ENCODE measurements around the gene PAX8. TPM values are rescaled to one million over a fixed set of nuclear protein-coding genes. Genes with fewer than 3 reads are reported as not detected.
"Not testable (repeated sequence)": the region's sequence is repeated elsewhere in the genome, so short reads cannot be mapped to it uniquely, and the experiment has no call there.

PAX8 gene
- total and polyA plus RNA-seq, 2 experiments from 2014 or later: 5.8 to 13.1 TPM

- no peak for TF ChIP-seq EZH2phosphoT487 (IDR thresholded peaks at IDR 0.05; ENCODE audit: insufficient read depth, low read depth)
- Histone ChIP-seq H3K9ac (no peak overlapping the region), H3F3A (ENCODE audit: insufficient read depth) (peaks cover 12% of the 10 kb centered on the region; the same call in 1 of the 2 replicates), H3K27me3 (replicated peaks; ENCODE audit: insufficient read depth) (no peaks in the 10 kb centered on the region), H3K4me2 (ENCODE audit: unreplicated experiment) (no peak overlapping the region), H2AFZ (no peak overlapping the region), H3K4me3 (no peak overlapping the region), H3K79me2 (ENCODE audit: insufficient read depth) (no peaks in the 10 kb centered on the region), H3K9me3 (ENCODE audit: low read depth) (no peaks in the 10 kb centered on the region), H4K20me1 (ENCODE audit: insufficient read depth) (no peaks in the 10 kb centered on the region), H3K4me1 (ENCODE audit: insufficient read depth) (peaks cover 5% of the 10 kb centered on the region; the same call in 1 of the 2 replicates), H3K36me3 (ENCODE audit: low read depth) (no peaks in the 10 kb centered on the region), H3K9me2 (ENCODE audit: insufficient read depth) (no peaks in the 10 kb centered on the region), H3K27ac (no peak overlapping the region)
- in situ Hi-C loops (cut with MboI): no loop called here
- 79 to 82% methylated on average over 6 of the region's 6 CpGs for WGBS, 2 experiments (ENCODE audit: low coverage in 1 of 2, low lambda C conversion rate in 2 of 2, missing lambda C conversion rate in 2 of 2)
- DNase-seq: peak; percentile 60
Measured at GRCh38 chr2:113309655-113310387, 31.1 kb upstream of the PAX8 start.

- H3K4me2 ChIP-seq (ENCODE audit: unreplicated experiment); in situ Hi-C loops (cut with MboI); H3K36me3 ChIP-seq (ENCODE audit: low read depth); H3K9me2 ChIP-seq (ENCODE audit: insufficient read depth); H3K9me3 ChIP-seq (ENCODE audit: low read depth); H3K4me3 ChIP-seq; H3K27ac ChIP-seq; H3K79me2 ChIP-seq (ENCODE audit: insufficient read depth); H3K9ac ChIP-seq; H3K4me1 ChIP-seq (ENCODE audit: insufficient read depth); H4K20me1 ChIP-seq (ENCODE audit: insufficient read depth); H3K27me3 ChIP-seq (replicated peaks; ENCODE audit: insufficient read depth); H2AFZ ChIP-seq: not testable (repeated sequence)
- DNase-seq: peak; percentile 38
- H3F3A ChIP-seq (ENCODE audit: insufficient read depth): peaks cover 12% of the 10 kb centered on the region; the same call in 1 of the 2 replicates
Measured at GRCh38 chr2:113308784-113309183, 30.1 kb upstream of the PAX8 start.

- H3K9me2 ChIP-seq (ENCODE audit: insufficient read depth); H3K27ac ChIP-seq; DNase-seq; H3K4me1 ChIP-seq (ENCODE audit: insufficient read depth); H3K9me3 ChIP-seq (ENCODE audit: low read depth); H3K27me3 ChIP-seq (replicated peaks; ENCODE audit: insufficient read depth); H3K4me2 ChIP-seq (ENCODE audit: unreplicated experiment); H2AFZ ChIP-seq; H3K4me3 ChIP-seq; H3K79me2 ChIP-seq (ENCODE audit: insufficient read depth); H4K20me1 ChIP-seq (ENCODE audit: insufficient read depth); H3F3A ChIP-seq (ENCODE audit: insufficient read depth); H3K9ac ChIP-seq; in situ Hi-C loops (cut with MboI); H3K36me3 ChIP-seq (ENCODE audit: low read depth): not testable (repeated sequence)
- 68 to 79% methylated on average over 4 of the region's 4 CpGs for WGBS, 2 experiments (ENCODE audit: low coverage in 1 of 2, low lambda C conversion rate in 2 of 2, missing lambda C conversion rate in 2 of 2)
Measured at GRCh38 chr2:113306207-113306606, 27.5 kb upstream of the PAX8 start.

GRCh38 chr2:113305749-113306148 lies 27.0 kb upstream of the PAX8 start:
- H4K20me1 ChIP-seq (ENCODE audit: insufficient read depth); H3K4me1 ChIP-seq (ENCODE audit: insufficient read depth); H3K9ac ChIP-seq; H3K4me3 ChIP-seq; H3K27me3 ChIP-seq (replicated peaks; ENCODE audit: insufficient read depth); H3K79me2 ChIP-seq (ENCODE audit: insufficient read depth); H3K9me2 ChIP-seq (ENCODE audit: insufficient read depth); DNase-seq; H2AFZ ChIP-seq; H3K36me3 ChIP-seq (ENCODE audit: low read depth); H3K27ac ChIP-seq; H3K9me3 ChIP-seq (ENCODE audit: low read depth); H3F3A ChIP-seq (ENCODE audit: insufficient read depth); in situ Hi-C loops (cut with MboI); H3K4me2 ChIP-seq (ENCODE audit: unreplicated experiment): not testable (repeated sequence)
- 60 to 68% methylated on average over 13 to 15 of the region's 15 CpGs for WGBS, 2 experiments (ENCODE audit: low coverage in 1 of 2, low lambda C conversion rate in 2 of 2, missing lambda C conversion rate in 2 of 2)

GRCh38 chr2:113305146-113305545 lies 26.4 kb upstream of the PAX8 start:
- no peaks in the 10 kb centered on the region for H3K79me2 ChIP-seq (ENCODE audit: insufficient read depth)
- WGBS, 2 experiments (ENCODE audit: low coverage in 1 of 2, low lambda C conversion rate in 2 of 2, missing lambda C conversion rate in 2 of 2): 96 to 98% methylated on average over 6 of the region's 6 CpGs
- H3K9ac ChIP-seq: no peak overlapping the region
- TF ChIP-seq EZH2 (IDR thresholded peaks at IDR 0.05; ENCODE audit: insufficient read depth, poor library complexity, severe bottlenecking) (no peak), EZH2phosphoT487 (IDR thresholded peaks at IDR 0.05; ENCODE audit: insufficient read depth, low read depth) (no peak)
- no peaks in the 10 kb centered on the region for H3K4me1 ChIP-seq (ENCODE audit: insufficient read depth)
- no peak overlapping the region for H3K4me3 ChIP-seq
- H2AFZ ChIP-seq: no peak overlapping the region
- H3K9me3 ChIP-seq (ENCODE audit: low read depth): no peaks in the 10 kb centered on the region
- H3K27me3 ChIP-seq (replicated peaks; ENCODE audit: insufficient read depth): no peaks in the 10 kb centered on the region
- H3K27ac ChIP-seq: no peak overlapping the region
- H3K36me3 ChIP-seq (ENCODE audit: low read depth): no peaks in the 10 kb centered on the region
- no peak overlapping the region for H3K4me2 ChIP-seq (ENCODE audit: unreplicated experiment)
- in situ Hi-C loops (cut with MboI): no loop called here
- H3K9me2 ChIP-seq (ENCODE audit: insufficient read depth): no peaks in the 10 kb centered on the region
- no peaks in the 10 kb centered on the region for H3F3A ChIP-seq (ENCODE audit: insufficient read depth)
- no peak for DNase-seq
- no peaks in the 10 kb centered on the region for H4K20me1 ChIP-seq (ENCODE audit: insufficient read depth)

Measured in GM23248 (cell line).